ENCODE data around the gene GNG7.
A peak's percentile ranks its signal among the peaks of the same experiment; 100 is the strongest.
"Not testable (repeated sequence)": the region's sequence is repeated elsewhere in the genome, so short reads cannot be mapped to it uniquely, and the experiment has no call there.

GNG7 gene

DNA sequence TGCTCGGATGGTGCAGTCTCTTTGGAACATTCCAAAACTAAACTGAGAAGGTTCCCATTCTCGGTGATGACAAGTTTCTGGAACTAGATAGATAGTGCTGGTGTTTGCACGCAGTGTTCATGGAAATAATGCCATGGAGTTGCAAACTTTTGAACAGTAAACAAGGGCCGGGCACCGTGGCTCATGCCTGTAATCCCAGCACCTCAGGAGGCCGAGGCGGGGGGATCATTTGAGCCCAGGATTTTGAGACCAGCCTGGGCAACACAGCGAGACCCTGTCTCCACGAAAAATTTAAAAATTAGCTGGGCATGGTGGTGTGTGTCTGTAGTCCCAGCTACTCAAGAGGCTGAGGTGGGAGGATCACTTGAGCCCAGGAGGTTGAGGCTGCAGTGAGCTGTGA, 95.7 kb downstream of the GNG7 start:
- not testable (repeated sequence) for DNase-seq

DNA sequence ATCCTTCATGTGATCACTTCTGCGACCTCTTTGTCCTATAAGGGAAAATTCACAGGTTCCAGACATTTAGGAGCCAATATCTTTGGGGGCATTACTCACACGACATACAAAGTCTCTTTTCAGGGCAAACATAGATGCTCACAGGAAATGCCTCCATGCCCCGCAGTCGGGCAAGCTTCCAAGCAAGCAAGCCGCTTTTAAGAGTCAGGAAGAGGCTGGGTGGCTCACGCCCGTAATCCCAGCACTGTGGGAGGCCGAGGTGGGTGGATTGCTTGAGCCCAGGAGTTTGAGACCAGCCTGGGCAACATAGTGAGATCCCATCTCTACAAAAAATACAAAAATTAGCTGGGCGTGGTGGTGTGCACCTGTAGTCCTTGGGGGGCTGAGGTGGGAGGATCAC, 96.6 kb downstream of the GNG7 start:
- DNase-seq = not testable (repeated sequence)

DNA sequence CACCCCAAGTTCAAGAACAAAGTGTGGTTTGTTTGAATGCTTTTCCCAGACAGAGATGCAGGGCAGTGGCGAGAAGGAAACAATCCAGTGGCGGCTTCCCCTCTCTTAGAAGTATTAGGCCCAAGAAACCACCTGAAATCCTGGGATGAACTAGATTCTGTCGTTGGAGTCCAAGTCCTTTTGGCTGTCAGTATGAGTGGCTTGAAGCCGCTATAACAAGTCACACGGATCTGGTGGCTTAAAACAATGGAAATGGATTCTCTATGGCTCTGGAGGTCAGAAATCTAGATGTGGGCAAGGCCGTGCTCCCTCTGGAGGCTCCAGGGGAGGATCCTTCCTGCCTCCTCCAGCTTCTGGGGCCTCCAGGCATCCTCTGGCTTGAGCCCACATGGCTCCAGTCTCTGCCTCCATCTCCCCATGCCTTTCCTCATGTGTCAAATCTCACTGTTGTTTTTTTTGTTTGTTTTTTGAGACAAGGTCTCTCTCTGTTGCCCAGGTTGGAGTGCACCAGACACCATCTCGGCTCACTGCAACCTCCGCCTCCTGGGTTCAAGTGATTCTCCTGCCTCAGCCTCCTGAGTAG, 97.7 kb downstream of the GNG7 start:
- no peak for DNase-seq

DNA sequence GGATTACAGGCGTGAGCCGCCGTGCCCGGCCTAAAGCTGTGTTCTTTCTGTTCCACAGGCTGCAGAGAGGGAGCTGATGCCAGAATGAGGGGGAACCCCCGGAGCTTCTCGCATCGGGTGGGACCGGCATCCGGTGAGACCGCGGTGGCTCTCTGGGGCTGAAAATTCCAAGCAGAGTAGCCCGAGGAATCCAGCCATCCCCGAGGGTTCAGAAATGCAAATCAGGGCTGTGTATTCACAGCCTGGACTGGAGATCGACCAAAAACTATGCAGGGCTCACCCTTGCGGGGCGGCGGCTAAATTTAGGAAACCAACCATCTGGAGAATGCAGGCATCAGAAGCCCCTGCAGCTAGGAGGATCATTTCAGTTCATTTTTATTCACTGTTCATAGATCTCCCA, 99.2 kb downstream of the GNG7 start:
- DNase-seq = peak in 1 of 56 donors; percentile 18

DNA sequence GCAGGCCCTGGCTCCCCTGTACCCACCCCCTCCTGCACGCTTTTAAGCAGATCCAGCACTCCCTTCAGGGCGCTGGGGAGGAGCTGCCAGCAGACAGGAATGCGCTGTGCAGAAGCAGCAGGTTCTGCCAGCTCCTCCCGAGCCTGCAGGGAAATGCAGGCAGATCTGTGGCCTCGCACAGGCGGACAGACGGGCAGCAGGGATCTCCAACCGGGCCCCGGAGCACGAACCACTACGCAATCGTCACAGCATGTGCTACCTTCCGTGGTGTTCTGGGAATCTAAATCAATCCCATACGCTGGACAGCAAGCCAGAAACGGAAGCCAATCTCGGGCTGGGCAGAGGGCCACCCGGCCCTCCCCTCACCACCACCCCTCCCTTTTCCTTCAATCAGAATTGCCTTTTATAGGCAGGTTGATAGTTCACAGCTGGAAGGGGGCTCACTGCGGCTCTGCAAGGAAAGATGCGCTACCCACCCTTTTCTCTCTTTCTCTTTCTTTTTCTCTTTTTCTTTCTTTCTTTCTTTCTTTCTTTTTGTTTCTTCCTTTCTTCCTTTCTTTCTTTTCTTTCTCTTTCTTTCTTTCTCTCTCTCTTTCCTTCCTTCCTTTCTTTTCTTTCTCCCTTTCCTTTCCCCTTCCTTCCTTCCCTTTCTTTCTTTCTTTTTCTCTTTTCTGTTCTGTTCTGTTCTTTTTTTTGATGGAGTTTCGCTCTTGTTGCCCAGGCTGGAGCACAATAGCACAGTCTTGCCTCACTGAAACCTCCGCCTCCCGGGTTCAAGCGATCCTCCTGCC, 99.9 kb downstream of the GNG7 start:
- DNase-seq = peak in 45 of 56 donors; percentile 18 to 83 (median 53)

DNA sequence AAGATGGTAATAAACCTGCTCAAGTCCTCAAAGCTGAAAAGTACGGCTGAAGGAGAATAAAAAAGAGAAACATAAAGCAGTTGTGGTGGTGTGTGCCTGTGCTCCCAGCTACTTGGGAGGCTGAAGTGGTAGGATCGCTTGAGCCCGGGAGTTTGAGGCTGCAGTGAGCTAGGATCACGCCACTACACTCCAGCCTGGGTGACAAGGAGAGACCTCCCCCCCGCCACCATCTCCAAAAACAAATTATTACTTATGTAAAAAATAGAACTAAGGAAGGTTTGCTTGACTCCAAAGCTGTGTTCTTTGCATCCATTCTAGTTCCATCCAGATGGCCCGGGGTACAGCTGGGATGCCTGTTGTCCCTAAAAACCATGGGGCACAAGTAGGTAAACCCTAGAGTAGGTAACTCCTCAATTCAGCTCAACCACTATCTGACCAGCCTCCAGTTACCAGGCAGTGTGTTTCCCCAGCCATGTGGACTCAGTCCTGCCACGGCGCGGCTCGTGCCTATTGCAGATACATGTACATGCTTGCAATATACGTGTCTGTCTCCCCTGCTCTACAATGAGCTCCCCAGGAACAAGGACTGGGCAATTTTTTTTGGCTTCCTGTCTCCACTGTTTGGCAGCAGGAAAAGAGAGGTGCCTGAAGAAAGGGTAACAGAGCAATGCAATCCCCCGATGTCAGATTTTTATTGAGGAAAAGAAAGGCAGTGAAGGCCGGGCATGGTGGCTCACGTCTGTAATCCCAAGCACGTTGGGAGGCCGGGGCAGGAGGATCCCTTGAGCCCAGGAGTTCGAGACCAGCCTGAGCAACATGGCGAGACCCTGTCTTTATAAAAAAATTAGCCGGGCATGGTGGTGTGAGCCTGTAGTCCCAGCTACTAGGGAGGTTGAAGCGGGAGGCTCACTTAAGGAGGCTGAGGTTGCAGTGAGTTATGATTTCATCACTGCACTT, 101.3 kb downstream of the GNG7 start:
- no peak for DNase-seq

DNA sequence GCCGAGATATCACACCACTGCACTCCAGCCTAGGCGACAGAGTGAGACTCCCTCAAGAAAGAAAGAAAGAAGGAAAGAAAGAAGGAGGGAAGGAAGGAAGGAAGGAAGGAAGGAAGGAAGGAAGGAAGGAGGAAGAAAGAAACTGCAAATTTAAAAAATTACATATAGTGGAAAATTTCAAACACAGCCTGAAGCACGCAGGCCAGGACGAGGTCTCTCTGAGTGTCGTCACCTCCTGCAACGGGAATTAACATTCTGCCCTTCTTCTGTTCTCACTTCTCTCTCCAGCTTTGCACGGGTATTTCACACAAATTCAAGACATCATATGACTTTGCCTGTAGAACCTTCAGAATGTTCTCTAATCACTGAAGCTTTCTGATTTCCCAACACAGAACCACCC, 108.2 kb downstream of the GNG7 start:
- no peak for DNase-seq

DNA sequence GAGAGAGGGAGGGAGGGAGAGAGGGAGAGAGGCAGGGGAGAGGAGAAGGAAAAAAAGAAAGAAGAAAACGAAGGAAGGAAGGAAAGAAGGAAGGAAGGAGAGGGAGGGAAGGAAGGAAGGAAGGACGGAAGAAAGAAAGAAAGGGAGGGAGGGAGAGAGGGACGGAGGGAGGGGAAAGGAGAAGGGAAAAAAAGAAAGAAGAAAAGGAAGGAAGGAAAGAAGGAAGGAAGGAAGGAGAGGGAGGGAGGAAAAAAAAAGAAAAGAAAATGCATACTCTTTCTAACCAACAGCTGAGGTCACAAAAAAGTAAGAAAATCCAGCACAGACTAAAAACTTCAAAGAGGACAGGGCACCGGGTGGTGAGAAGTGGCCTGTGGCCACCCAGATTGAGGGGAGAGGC, 109.7 kb downstream of the GNG7 start:
- DNase-seq = no peak

DNA sequence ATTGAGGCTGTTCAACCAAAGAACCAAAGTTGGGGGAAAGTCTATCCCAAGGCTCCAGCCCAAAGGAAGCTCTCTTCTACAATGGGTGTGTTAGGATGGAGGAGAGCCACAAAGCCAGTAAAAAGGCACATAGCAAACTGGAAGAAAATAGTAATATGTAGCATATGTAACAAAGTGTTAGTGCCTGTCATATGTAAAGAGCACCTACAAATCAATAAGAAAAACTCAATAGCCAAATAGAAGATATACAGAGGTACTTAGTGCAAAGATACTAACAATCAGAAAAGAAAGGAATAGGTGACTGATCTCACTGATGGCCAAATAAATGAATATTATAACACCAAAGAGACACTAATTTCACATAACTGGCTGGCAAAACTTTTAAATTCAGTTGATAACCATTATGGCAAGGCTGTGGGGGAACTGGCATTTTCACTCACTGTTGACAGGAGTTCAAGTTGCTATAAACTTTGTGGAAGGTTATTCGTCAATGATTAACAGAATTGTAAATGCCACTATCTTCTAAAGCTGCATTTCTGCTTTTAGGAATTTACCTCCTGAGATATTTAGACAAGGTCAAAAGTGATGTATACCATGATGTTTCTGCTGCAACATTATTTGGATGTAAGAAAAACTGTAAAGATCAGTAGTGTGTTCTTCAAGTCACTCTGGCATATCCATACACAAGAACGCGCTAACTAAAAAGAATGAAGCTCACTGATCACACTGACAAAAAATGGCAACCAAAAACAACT, 110.8 kb downstream of the GNG7 start:
- no peak for DNase-seq

DNA sequence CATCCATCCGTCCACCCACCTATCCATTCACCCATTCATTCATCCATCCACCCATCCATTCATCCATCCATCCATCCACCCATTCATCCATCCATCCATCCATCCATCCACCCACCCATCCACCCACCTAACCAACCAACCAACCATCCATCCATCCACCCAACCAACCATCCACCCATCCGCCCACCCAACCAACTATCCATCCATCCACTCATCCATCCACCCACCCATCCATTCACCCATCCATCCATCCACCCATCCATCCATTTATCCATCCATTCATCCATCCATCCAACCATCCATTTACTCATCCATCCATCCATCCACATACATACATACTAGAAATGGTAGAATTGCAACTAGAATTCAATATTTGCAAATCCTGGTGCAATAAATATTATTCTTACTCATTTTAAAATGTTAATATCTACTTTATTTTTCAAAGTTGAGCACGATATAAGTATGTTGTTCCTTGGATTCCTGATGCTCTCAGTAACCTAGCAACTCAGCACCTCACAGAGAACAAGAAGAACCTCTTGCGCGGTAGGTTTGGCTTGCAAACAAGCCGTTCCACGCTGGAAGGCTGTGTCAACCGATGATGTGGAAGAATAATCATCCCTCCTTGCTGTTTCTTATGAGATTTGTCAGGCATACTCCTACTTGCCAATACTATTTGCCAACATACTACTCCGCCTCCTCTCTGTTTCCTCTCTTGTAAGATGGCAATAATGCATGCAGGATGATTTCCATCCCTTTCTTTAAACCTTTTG, 111.7 kb downstream of the GNG7 start:
- peak in 5 of 56 donors; percentile 3 to 35 (median 27) for DNase-seq

DNA sequence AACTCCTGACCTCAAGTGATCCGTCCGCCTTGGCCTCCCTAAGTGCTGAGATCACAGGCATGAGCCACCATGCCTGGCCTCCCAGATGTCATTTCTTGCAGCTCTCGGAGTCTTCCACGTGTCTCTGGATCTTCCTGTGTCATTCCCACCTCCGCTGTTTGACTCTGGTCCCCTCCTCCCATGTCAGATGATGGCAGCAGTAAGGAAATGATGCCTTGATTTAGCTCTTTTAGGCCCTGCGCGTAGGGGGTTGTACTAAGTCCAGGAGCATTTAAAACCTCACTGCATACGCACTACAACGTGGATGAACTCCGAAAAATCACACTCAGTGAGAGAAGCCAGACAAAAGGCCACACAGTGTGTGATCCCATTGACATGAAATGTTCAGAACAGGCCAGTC, 113.1 kb downstream of the GNG7 start:
- no peak for DNase-seq

DNA sequence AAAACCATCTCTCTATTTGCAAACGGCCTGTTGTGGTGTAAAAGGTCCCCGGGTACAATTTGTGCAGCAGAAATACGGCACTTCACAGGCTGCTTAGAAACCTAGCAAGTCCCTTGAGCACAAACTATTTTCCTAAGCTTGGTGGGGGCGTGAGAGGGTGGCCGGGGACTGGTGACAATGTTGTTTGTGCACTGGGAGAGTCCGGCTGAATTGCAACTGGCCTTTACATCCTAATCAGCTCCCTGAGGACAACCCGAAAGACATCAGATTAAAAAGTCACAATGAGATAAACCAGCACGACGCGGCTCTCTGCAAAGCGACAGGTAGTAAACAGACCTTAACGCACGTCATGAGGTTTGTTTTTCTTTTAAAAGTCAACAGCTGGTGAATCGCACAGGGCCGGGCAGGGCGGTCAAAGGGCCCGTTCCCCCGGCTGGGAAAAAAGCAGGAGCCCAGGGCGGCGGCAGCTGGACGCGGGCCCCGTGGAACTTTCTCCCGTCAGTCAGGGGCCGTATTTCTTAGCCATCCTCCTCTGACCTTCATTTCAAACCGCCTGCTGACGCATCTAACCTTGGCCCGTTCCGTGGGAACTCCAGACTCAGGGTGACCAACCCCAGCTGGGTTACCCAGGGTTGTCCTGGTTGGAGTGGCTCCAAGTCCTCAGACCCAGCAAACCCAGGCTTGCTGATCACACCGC, 114.3 kb downstream of the GNG7 start:
- DNase-seq = peak in 15 of 56 donors; percentile 6 to 50 (median 34)

DNA sequence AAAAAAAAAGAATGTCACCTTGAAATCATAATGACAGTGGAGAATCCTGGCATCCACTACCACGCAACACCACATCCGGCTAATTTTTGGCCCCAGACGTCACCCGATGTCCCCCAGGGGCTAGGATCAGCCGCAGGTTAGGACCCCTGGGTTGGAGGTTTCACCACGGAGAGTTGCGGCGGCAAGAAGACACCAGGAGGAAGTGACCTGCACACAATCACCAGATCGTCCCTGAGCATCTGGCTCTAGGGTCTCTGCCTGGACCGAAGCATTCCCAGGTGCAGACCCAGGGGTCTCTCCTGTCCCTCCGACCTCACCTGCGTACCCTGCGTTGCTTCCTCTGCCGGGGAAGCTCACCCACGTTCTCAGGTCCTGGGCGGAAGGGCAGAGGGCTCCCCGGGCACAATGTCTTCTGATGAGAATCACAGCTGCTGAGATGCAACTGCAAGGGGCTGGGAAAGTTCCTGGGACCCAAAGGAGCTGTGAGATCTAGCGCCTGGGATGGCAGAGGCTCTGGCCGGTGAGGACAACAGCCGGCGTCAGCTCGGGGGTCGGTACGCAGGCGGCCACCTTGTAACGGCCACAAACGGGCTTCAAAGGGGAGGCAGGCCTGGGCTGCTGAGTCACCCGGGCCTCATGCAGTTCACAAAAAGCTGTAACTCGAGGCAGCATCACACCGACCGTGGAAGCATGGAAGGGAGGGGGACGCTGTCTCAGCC, 115.3 kb downstream of the GNG7 start:
- DNase-seq = no peak

DNA sequence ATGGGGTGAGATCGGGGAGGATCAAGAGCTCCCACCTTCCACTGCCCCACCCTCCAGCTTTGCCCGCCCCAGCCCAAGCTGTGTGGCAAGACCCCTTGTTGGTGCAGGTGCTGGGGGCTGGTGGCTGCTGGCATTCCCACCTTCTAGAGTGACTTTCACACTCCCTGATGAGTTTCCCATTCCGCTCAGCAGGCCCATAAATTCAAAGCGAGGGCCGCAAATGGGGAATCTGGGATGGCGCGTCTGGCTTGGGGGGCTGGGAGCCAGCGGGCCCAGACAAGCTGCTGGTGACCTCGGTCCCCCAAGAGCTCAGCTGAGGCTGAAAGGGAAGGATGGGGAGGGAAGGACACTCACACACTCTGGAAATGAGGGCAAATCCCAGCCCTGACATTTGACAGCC, 116.3 kb downstream of the GNG7 start:
- no peak for DNase-seq

DNA sequence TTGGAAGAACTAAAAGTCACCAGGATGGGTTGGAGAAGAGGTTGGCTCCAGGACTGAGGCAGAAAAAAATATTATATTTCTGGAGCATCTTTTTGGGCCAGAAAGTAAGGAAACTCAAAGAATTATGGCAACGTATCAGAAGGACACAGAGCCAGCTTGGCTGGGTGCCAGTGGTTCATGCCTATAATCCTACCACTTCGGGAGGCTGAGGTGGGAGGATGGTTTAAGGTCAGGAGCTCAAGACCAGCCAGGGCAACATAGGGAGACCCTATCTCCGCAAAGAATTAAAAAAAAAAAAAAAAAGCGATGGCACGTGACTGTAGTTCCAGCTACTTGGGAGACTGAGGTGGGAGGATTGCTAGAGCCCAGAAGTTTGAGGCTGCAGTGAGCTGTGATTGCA, 118.5 kb downstream of the GNG7 start:
- DNase-seq = no peak

DNA sequence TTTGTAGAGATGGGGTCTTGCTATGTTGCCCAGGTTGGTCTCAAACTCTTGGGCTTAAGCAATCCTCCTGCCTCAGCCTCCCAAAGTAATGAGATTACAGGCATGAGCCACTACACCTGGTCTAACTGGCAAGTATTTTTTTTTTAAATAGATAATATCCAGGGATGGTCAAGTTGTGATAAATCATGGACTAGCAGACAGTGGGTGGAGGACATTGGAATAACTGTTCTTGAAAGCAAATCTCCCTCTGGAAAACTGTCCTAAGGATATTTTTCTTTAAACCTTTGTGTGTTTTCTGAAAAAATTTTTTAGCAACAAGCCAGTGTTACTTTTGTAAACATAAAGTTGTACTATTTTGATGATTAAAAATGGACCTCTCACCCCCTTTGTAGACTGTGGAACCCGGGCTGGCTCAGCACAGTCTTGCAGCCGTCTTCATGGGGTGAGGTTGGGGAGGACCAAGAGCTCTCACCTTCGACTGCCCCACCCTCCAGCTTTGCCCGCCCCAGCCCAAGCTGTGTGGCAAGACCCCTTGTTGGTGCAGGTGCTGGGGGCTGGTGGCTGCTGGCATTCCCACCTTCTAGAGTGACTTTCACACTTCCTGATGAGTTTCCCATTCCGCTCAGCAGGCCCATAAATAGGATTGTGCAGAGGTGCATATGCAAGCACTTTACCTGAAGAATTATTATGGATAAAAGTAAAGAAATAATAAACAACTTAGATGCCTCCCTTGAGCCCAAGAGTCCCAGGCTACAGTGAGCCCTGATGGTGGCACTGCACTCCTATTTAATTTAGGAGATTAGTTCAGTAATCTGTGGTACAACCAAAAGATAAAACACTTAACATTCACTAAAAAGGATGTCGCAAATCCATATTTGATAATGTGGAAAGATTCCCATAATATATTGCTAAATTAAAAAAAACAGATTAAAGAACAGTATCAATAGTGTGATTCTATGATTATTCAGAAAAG, 119.2 kb downstream of the GNG7 start:
- no peak for DNase-seq

DNA sequence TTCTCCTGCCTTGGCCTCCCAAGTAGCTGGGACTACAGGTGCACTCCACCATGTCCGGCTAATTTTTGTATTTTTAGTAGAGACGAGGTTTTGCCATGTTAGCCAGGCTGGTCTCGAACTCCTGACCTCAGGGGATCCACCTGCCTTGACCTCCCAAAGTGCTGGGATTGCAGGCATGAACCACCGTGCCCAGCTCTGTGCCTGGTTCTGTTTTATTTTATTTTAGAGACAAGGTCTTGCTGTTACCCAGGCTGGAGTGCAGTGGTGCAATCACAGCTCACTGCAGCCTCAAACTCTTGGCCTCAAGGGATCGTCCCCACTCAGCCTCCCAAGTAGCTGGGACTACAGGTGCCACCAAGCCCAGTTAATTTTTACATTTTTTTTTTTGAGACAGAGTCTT, 122.1 kb downstream of the GNG7 start:
- not testable (repeated sequence) for DNase-seq

All from amygdala (tissue), 56 donors.